ENCODE measurements around the gene ACTR3.

The ACTR3 gene

DNA sequence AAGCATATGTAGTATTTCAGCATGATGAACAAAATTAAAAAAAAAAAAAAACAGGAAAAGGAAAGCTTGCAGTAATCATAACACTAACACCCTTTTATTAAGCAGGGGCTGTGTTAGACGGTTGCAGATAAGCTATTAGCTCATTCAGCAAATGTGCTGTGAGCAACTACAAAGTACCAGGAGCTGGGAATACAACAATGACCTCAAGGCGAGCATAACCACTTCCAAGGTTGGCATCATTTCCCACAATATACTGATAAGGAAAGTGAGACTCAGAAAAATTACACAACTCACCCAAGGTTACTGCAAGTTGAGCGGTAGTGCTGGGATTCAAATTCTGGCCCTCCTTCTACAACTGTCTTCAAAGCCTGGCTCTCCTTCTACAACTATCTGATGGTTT, 38.2 kb upstream of the ACTR3 start:
- Histone ChIP-seq H3K9me3 (ENCODE audit: control insufficient read depth, low read length) (no peaks in the 10 kb centered on the region), H3K27ac (ENCODE audit: low read depth, low read length, severe bottlenecking) (no peak overlapping the region), H3K4me3 (ENCODE audit: extremely low read depth, insufficient read depth, low read length, poor library complexity, severe bottlenecking) (no peak overlapping the region), H3K36me3 (ENCODE audit: control insufficient read depth, insufficient read depth, low read length) (no peaks in the 10 kb centered on the region), H3K4me1 (ENCODE audit: control insufficient read depth, insufficient read depth, low read length, poor library complexity, severe bottlenecking) (no peaks in the 10 kb centered on the region)
- 80 to 100% methylated on average over 1 to 2 of the region's 3 CpGs for WGBS, 2 experiments (ENCODE audit: insufficient coverage in 2 of 2)

- Histone ChIP-seq H3K9me3 (ENCODE audit: control insufficient read depth, low read length) (no peaks in the 10 kb centered on the region), H3K4me3 (ENCODE audit: extremely low read depth, insufficient read depth, low read length, poor library complexity, severe bottlenecking) (no peak overlapping the region), H3K27ac (ENCODE audit: low read depth, low read length, severe bottlenecking) (no peak overlapping the region), H3K4me1 (ENCODE audit: control insufficient read depth, insufficient read depth, low read length, poor library complexity, severe bottlenecking) (peaks cover 7% of the 10 kb centered on the region), H3K36me3 (ENCODE audit: control insufficient read depth, insufficient read depth, low read length) (no peaks in the 10 kb centered on the region)
- WGBS, 2 experiments (ENCODE audit: insufficient coverage in 2 of 2) = 85 to 91% methylated on average over 1 of the region's 1 CpG
Observed at GRCh38 chr2:113854208-113854607, 35.7 kb upstream of the ACTR3 start.

DNA sequence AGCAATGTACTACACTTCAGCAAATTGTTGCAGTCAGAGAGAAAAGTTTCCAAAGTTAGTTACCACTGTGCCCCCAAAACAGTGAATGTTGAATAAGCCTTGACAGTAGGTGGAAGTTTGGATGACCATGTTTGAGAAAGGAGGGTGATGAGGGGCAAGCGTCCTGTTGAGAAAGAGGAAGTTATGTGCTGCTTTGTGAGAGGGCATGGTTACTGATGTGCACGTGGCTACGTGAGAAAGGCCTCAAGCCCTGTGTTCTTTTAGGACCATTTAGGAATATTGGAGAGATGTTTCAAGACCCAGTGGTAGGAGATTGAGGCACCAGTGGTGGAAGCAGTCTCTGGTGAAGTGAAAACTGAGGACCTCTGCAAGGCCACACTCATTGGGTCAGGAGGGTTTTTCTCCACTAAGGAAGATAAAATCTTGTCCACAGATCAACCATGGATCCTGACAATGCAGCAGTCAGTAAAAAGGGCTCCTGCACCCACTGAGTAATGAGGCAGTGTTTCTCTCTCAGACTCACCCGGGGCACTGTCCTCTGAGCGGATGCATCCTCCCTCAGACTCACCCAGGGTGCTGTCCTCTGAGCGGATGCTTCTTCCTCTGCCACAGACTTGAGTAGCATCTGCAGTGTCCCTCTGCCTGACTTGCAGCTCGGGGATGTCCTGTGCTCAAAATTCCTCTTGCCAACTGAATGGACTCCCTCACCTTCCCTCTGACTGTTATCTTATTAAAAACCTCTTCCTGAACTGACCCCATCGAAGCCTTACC, 34.7 kb upstream of the ACTR3 start:
- H3K4me1 ChIP-seq (ENCODE audit: control insufficient read depth, insufficient read depth, low read length, poor library complexity, severe bottlenecking) = peaks cover 7% of the 10 kb centered on the region
- WGBS, 2 experiments (ENCODE audit: insufficient coverage in 2 of 2) = 80 to 86% methylated on average over 7 of the region's 8 CpGs
- no peaks in the 10 kb centered on the region for H3K9me3 ChIP-seq (ENCODE audit: control insufficient read depth, low read length)
- no peak overlapping the region for H3K27ac ChIP-seq (ENCODE audit: low read depth, low read length, severe bottlenecking)
- H3K36me3 ChIP-seq (ENCODE audit: control insufficient read depth, insufficient read depth, low read length) = no peaks in the 10 kb centered on the region
- no peak overlapping the region for H3K4me3 ChIP-seq (ENCODE audit: extremely low read depth, insufficient read depth, low read length, poor library complexity, severe bottlenecking)

DNA sequence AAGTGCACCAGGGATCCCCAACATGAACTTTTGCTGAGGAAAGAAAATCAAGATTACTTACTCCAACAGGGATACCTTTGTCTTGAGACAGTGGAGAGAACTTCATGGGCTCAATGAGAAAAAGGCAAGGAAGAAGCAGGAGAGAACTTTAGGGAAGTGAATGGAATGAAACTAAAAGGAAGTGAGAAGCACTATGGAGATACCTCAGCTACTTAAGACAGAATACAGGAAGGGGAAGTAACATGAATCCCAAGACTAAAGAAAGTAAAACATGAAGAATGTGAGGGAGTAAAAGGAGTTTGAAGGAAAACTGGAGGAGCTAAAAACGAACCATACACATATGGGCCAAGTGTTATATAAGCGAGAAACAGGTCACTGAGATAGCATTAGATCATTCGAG, 32.4 kb upstream of the ACTR3 start:
- H3K36me3 ChIP-seq (ENCODE audit: control insufficient read depth, insufficient read depth, low read length) = no peaks in the 10 kb centered on the region
- peaks cover 7% of the 10 kb centered on the region for H3K4me1 ChIP-seq (ENCODE audit: control insufficient read depth, insufficient read depth, low read length, poor library complexity, severe bottlenecking)
- no peaks in the 10 kb centered on the region for H3K9me3 ChIP-seq (ENCODE audit: control insufficient read depth, low read length)
- no peak overlapping the region for H3K4me3 ChIP-seq (ENCODE audit: extremely low read depth, insufficient read depth, low read length, poor library complexity, severe bottlenecking)
- 79 to 91% methylated on average over 3 of the region's 3 CpGs for WGBS, 2 experiments (ENCODE audit: insufficient coverage in 2 of 2)
- no peak overlapping the region for H3K27ac ChIP-seq (ENCODE audit: low read depth, low read length, severe bottlenecking)

DNA sequence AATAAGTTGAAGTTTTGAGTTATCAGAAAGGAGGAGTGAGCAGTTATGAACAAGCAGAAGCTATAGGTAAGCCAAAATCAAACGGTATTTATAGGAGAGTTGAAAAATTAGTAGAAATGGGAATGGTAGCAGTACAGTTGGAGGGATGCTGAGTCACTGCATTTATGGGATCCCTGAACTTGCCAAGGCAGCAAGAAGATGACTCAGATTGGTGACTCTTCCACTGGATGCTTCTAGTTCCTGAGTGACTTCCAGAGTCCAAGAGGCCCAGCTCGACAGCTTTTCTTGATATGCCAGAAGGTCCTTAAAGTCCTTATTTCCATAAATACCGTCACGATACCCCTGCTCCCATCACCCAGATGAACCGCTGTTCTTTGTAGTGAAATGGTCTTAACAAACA, 31.1 kb upstream of the ACTR3 start:
- Histone ChIP-seq H3K36me3 (ENCODE audit: control insufficient read depth, insufficient read depth, low read length) (no peaks in the 10 kb centered on the region), H3K27ac (ENCODE audit: low read depth, low read length, severe bottlenecking) (no peak overlapping the region), H3K4me3 (ENCODE audit: extremely low read depth, insufficient read depth, low read length, poor library complexity, severe bottlenecking) (no peak overlapping the region), H3K9me3 (ENCODE audit: control insufficient read depth, low read length) (no peaks in the 10 kb centered on the region), H3K4me1 (ENCODE audit: control insufficient read depth, insufficient read depth, low read length, poor library complexity, severe bottlenecking) (peaks cover 7% of the 10 kb centered on the region)
- WGBS, 2 experiments (ENCODE audit: insufficient coverage in 2 of 2) = 90 to 100% methylated on average over 2 of the region's 5 CpGs

GRCh38 chr2:113861740-113862139, 28.1 kb upstream of the ACTR3 start:
- H3K9me3 ChIP-seq (ENCODE audit: control insufficient read depth, low read length) = no peaks in the 10 kb centered on the region
- no peak overlapping the region for H3K27ac ChIP-seq (ENCODE audit: low read depth, low read length, severe bottlenecking)
- 81 to 90% methylated on average over 2 to 3 of the region's 7 CpGs for WGBS, 2 experiments (ENCODE audit: insufficient coverage in 2 of 2)
- H3K4me1 ChIP-seq (ENCODE audit: control insufficient read depth, insufficient read depth, low read length, poor library complexity, severe bottlenecking) = peaks cover 7% of the 10 kb centered on the region
- no peak overlapping the region for H3K4me3 ChIP-seq (ENCODE audit: extremely low read depth, insufficient read depth, low read length, poor library complexity, severe bottlenecking)
- H3K36me3 ChIP-seq (ENCODE audit: control insufficient read depth, insufficient read depth, low read length) = no peaks in the 10 kb centered on the region

- Histone ChIP-seq H3K27ac (ENCODE audit: low read depth, low read length, severe bottlenecking) (no peak overlapping the region), H3K4me1 (ENCODE audit: control insufficient read depth, insufficient read depth, low read length, poor library complexity, severe bottlenecking) (peaks cover 7% of the 10 kb centered on the region), H3K36me3 (ENCODE audit: control insufficient read depth, insufficient read depth, low read length) (no peaks in the 10 kb centered on the region), H3K9me3 (ENCODE audit: control insufficient read depth, low read length) (no peaks in the 10 kb centered on the region), H3K4me3 (ENCODE audit: extremely low read depth, insufficient read depth, low read length, poor library complexity, severe bottlenecking) (no peak overlapping the region)
- WGBS, 2 experiments (ENCODE audit: insufficient coverage in 2 of 2) = 100% methylated on average over 2 of the region's 3 CpGs; no CpG with 5 or more reads in 1 of the 2 experiments
Observed at GRCh38 chr2:113863144-113863543, 26.7 kb upstream of the ACTR3 start.

DNA sequence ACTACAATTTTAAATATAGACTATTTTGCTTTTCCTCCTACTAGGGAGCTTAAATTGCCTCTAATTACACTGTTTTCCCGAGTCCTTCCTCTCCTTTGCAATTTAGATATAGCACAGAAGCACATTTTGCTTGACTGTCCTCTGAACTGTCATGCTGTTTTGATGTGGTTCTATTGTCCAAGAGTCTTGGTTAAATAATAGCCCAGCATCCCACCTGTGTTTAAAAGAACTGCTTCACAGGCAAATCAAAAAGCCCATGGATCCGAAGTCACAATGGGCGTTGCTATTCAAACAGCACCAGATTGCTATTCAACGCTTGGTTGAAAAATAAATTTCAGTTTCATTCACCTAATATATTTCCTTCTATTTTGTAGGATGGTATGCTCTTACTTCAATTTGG, 22.3 kb upstream of the ACTR3 start:
- Histone ChIP-seq H3K36me3 (ENCODE audit: control insufficient read depth, insufficient read depth, low read length) (no peaks in the 10 kb centered on the region), H3K27ac (ENCODE audit: low read depth, low read length, severe bottlenecking) (no peak overlapping the region), H3K4me3 (ENCODE audit: extremely low read depth, insufficient read depth, low read length, poor library complexity, severe bottlenecking) (no peak overlapping the region), H3K9me3 (ENCODE audit: control insufficient read depth, low read length) (no peaks in the 10 kb centered on the region), H3K4me1 (ENCODE audit: control insufficient read depth, insufficient read depth, low read length, poor library complexity, severe bottlenecking) (no peaks in the 10 kb centered on the region)
- 70% methylated on average over 3 of the region's 4 CpGs; no CpG with 5 or more reads in 1 of the 2 experiments for WGBS, 2 experiments (ENCODE audit: insufficient coverage in 2 of 2)

DNA sequence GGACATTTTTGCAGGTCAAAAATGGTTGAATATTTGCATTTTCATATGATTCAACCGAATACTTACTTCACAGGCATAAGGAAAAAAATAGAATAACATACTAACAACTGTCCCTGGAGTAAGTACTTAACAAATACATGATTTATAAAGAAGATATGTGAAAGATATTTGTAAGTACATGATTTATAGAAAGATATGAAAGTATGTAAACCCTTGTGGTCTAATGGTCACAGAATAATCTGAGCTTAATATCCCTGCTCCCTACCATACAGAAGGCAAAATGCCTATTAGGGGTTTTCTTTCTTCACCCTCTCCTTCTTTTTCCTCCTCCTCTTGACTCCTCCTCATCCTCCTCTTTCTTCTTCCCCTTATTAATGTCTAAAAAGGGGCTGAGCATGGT, 20.6 kb upstream of the ACTR3 start:
- no CpG with 5 or more reads among the region's 1 CpG for WGBS, 2 experiments (ENCODE audit: insufficient coverage in 2 of 2)

DNA sequence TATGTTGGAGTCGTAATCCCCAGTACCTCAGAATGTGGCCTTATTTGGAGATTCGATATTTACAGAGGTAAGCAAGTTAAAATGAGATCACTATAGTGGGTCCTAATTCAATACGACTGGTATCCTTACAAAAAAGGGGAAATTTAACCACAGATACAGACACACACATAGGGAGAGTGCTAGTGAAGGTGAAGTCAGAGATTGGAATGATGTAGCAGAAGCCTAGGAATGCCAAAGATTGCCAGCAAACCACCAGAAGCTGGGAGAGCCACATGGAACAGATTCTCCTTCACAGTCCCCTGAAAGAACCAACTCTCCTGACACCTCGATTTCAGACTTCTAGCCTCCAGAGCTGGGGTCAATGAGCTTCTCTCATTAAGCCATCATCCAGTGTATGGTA, 17.7 kb upstream of the ACTR3 start:
- H3K4me1 ChIP-seq (ENCODE audit: control insufficient read depth, insufficient read depth, low read length, poor library complexity, severe bottlenecking) = peaks cover 6% of the 10 kb centered on the region
- WGBS, 2 experiments (ENCODE audit: insufficient coverage in 2 of 2) = 86 to 100% methylated on average over 1 to 3 of the region's 4 CpGs
- H3K4me3 ChIP-seq (ENCODE audit: extremely low read depth, insufficient read depth, low read length, poor library complexity, severe bottlenecking) = no peak overlapping the region
- H3K27ac ChIP-seq (ENCODE audit: low read depth, low read length, severe bottlenecking) = no peak overlapping the region
- no peaks in the 10 kb centered on the region for H3K36me3 ChIP-seq (ENCODE audit: control insufficient read depth, insufficient read depth, low read length)
- no peaks in the 10 kb centered on the region for H3K9me3 ChIP-seq (ENCODE audit: control insufficient read depth, low read length)

More for the DNA sequence above, 20.6 kb upstream of the ACTR3 start:
- Histone ChIP-seq H3K4me1 (ENCODE audit: control insufficient read depth, insufficient read depth, low read length, poor library complexity, severe bottlenecking) (peaks cover 6% of the 10 kb centered on the region), H3K4me3 (ENCODE audit: extremely low read depth, insufficient read depth, low read length, poor library complexity, severe bottlenecking) (no peak overlapping the region), H3K9me3 (ENCODE audit: control insufficient read depth, low read length) (no peaks in the 10 kb centered on the region), H3K36me3 (ENCODE audit: control insufficient read depth, insufficient read depth, low read length) (no peaks in the 10 kb centered on the region), H3K27ac (ENCODE audit: low read depth, low read length, severe bottlenecking) (no peak overlapping the region)

DNA sequence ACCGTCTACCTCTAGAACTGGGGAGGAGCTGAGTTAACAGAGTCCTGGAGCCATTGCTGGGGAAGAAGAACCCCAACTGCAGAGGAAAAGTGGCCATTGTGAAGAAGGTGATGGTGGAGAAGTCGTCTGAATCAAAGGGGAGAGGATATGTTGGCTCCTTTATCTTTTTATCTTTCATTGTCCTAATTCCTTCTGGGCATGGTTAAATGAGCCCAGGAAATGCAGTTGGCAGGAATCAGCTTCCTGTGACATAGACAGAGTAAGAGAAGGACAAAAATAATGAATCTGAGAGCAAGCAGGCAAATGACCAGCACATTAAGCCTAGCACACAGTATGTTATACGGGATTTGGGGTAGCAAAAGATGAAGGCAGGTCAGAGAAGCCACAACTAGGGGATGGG, 16.0 kb upstream of the ACTR3 start:
- Histone ChIP-seq H3K36me3 (ENCODE audit: control insufficient read depth, insufficient read depth, low read length) (no peaks in the 10 kb centered on the region), H3K4me3 (ENCODE audit: extremely low read depth, insufficient read depth, low read length, poor library complexity, severe bottlenecking) (no peak overlapping the region), H3K27ac (ENCODE audit: low read depth, low read length, severe bottlenecking) (no peak overlapping the region), H3K4me1 (ENCODE audit: control insufficient read depth, insufficient read depth, low read length, poor library complexity, severe bottlenecking) (peaks cover 11% of the 10 kb centered on the region), H3K9me3 (ENCODE audit: control insufficient read depth, low read length) (no peaks in the 10 kb centered on the region)
- WGBS, 2 experiments (ENCODE audit: insufficient coverage in 2 of 2) = 94 to 100% methylated on average over 1 of the region's 3 CpGs

Measured in mesodermal cell (in vitro differentiated cells).